Right cardiac atrium (tissue), 5 donors: Measurements from ENCODE around the gene BRWD1. TPM values are rescaled to one million over a fixed set of nuclear protein-coding genes. Genes with fewer than 3 reads are reported as not detected.

Source experiments
- ATAC-seq, 2 donors: fragments of 200-7000 bp; cut with Tn5 transposase; one replicate each; pipeline versions ENCODE4 v1.8.0 to v1.9.1; 2020; ENCODE audit warnings: moderate library complexity in 2 of 2, mild to moderate bottlenecking in 1 of 2
- DNase-seq, 3 donors: peaks; one replicate each; pipeline ENCODE4 v3.0.0-alpha.2; 2020
- H3K27ac ChIP-seq: one replicate; pipeline ENCODE4 v1.5.1; 2013; ENCODE audit warnings: mild to moderate bottlenecking, low read length, control low read depth, moderate library complexity
- H3K27me3 ChIP-seq: one replicate; pipeline ENCODE4 v1.6.1; 2013; ENCODE audit not compliant: control insufficient read depth, insufficient read depth
- H3K4me1 ChIP-seq: one replicate; pipeline ENCODE4 v1.6.1; 2013; ENCODE audit warnings: low read length; ENCODE audit not compliant: control insufficient read depth, insufficient read depth
- H3K4me3 ChIP-seq: one replicate; pipeline ENCODE4 v1.5.1; 2013; ENCODE audit warnings: low read length, control low read depth
- H3K9me3 ChIP-seq: one replicate; pipeline ENCODE4 v1.6.1; 2013; ENCODE audit warnings: low read length; ENCODE audit not compliant: control insufficient read depth
- WGBS: extraction: QIAGEN DNeasy Blood & Tissue Kit; methylation state at CpG from one replicate; pipeline ENCODE4 v1.1.7; 2013; 5-methylcytosine and 5-hydroxymethylcytosine counted together
- intact Hi-C, 4 donors: fragments of 100-400 bp; cut with DNase I; formaldehyde crosslinking; loops; one replicate each; pipeline versions ENCODE4 v1.11.0 to v1.14.0; 2022 to 2023
- polyA plus RNA-seq: library from polyadenylated mRNA; stranded (reverse); fragments of 200-250 nt; gene quantifications from one replicate; pipeline ENCODE4 v1.2.3, GENCODE V29; 2013
- total RNA-seq, 4 donors: library from RNA; stranded (reverse); fragmentation: NEBNext Ultra II Directional; extraction: Animal tissue kit (Norgen Biotek cat#: 25700); gene quantifications; one replicate each; pipeline ENCODE4 v1.2.1, GENCODE V29; 2021
- donor health status: healthy with polysubstance abuse.
- donor health status: DM: no; HTN: yes; CAD: no.
- donor health status: DM: no; HTN: no; CAD: no.
- donor health status: DM: no; HTN: yes; CAD: no; lungs with severe emphysema.
- donor health status: DM: yes; HTN: yes; CAD: no.

The BRWD1 gene
- total and polyA plus RNA-seq, 5 donors, result 13.4 to 36.9 (median 31.3) TPM

- intact Hi-C loops, result loop anchor here in 1 of 4 donors (10.0 kb wide), 1 partner anchor 163 kb away; the partner anchor contains the start of gene LCA5L
- Histone ChIP-seq H3K27me3 (no peaks in the 10 kb centered on the region), H3K27ac (no peak overlapping the region), H3K4me1 (no peaks in the 10 kb centered on the region), H3K9me3 (no peaks in the 10 kb centered on the region), H3K4me3 (no peak overlapping the region)
- DNase-seq (no peak), ATAC-seq (no peak)
- WGBS, result 95% methylated on average over 6 of the region's 6 CpGs
These were observed 31.6 kb downstream of the BRWD1 start for GRCh38 chr21:39281853-39282252.

GRCh38 chr21:39281207-39281606, 32.2 kb downstream of the BRWD1 start:
- H3K4me1 ChIP-seq, result no peaks in the 10 kb centered on the region
- DNase-seq (no peak), ATAC-seq (no peak)
- H3K27me3 ChIP-seq, result no peaks in the 10 kb centered on the region
- intact Hi-C loops, result loop anchor here in 1 of 4 donors (10.0 kb wide), 1 partner anchor 164 kb away; the partner anchor contains the start of gene LCA5L
- no peaks in the 10 kb centered on the region for H3K9me3 ChIP-seq
- 95% methylated on average over 8 of the region's 8 CpGs for WGBS
- H3K27ac ChIP-seq, result no peak overlapping the region
- H3K4me3 ChIP-seq, result no peak overlapping the region

- Histone ChIP-seq H3K27me3 (no peaks in the 10 kb centered on the region), H3K4me1 (no peaks in the 10 kb centered on the region), H3K9me3 (no peaks in the 10 kb centered on the region), H3K27ac (no peak overlapping the region), H3K4me3 (no peak overlapping the region)
- intact Hi-C loops, result no loop called here
- 91% methylated on average over 2 of the region's 2 CpGs for whole genome bisulfite sequencing
- no peak for ATAC-seq
- DNase-seq, result no peak
These were observed 43.8 kb downstream of the BRWD1 start for GRCh38 chr21:39269620-39270019.

- no peaks in the 10 kb centered on the region for H3K27me3 ChIP-seq
- no peak for ATAC-seq
- 34% methylated on average over 2 of the region's 2 CpGs for WGBS
- H3K4me1 ChIP-seq, result no peaks in the 10 kb centered on the region
- H3K27ac ChIP-seq, result no peak overlapping the region
- no peak for DNase-seq
- H3K4me3 ChIP-seq, result no peak overlapping the region
- intact Hi-C loops, result no loop called here
- no peaks in the 10 kb centered on the region for H3K9me3 ChIP-seq
These were observed 47.8 kb downstream of the BRWD1 start for GRCh38 chr21:39265603-39266002.

GRCh38 chr21:39263372-39263771, 50.1 kb downstream of the BRWD1 start:
- intact Hi-C loops, result no loop called here
- DNase-seq (no peak), ATAC-seq (no peak)
- Histone ChIP-seq H3K27ac (no peak overlapping the region), H3K27me3 (no peaks in the 10 kb centered on the region), H3K4me1 (no peaks in the 10 kb centered on the region), H3K9me3 (no peaks in the 10 kb centered on the region), H3K4me3 (no peak overlapping the region)
- WGBS, result 97% methylated on average over 2 of the region's 2 CpGs

- ATAC-seq (no peak), DNase-seq (no peak)
- no peak overlapping the region for H3K27ac ChIP-seq
- no peaks in the 10 kb centered on the region for H3K27me3 ChIP-seq
- H3K4me3 ChIP-seq, result no peak overlapping the region
- H3K9me3 ChIP-seq, result no peaks in the 10 kb centered on the region
- intact Hi-C loops, result no loop called here
- H3K4me1 ChIP-seq, result no peaks in the 10 kb centered on the region
- 82% methylated on average over 4 of the region's 4 CpGs for WGBS
These were observed 55.2 kb downstream of the BRWD1 start for GRCh38 chr21:39258207-39258606.

GRCh38 chr21:39251326-39251725, 62.1 kb downstream of the BRWD1 start:
- Histone ChIP-seq H3K4me1 (no peaks in the 10 kb centered on the region), H3K27ac (no peak overlapping the region), H3K27me3 (no peaks in the 10 kb centered on the region), H3K9me3 (no peaks in the 10 kb centered on the region), H3K4me3 (no peak overlapping the region)
- DNase-seq (no peak), ATAC-seq (no peak)
- intact Hi-C loops, result no loop called here
- WGBS, result 68% methylated on average over 3 of the region's 3 CpGs

- Histone ChIP-seq H3K27ac (no peak overlapping the region), H3K27me3 (no peaks in the 10 kb centered on the region), H3K9me3 (no peaks in the 10 kb centered on the region), H3K4me3 (no peak overlapping the region), H3K4me1 (no peaks in the 10 kb centered on the region)
- intact Hi-C loops, result no loop called here
- WGBS, result 97% methylated on average over 1 of the region's 1 CpG
- no peak for ATAC-seq
- DNase-seq, result no peak
These were observed 75.2 kb downstream of the BRWD1 start for GRCh38 chr21:39238275-39238674.

- intact Hi-C loops, result no loop called here
- Histone ChIP-seq H3K4me3 (no peak overlapping the region), H3K4me1 (no peaks in the 10 kb centered on the region), H3K27ac (no peak overlapping the region), H3K9me3 (no peaks in the 10 kb centered on the region), H3K27me3 (no peaks in the 10 kb centered on the region)
- WGBS, result 89% methylated on average over 3 of the region's 3 CpGs
- ATAC-seq (no peak), DNase-seq (no peak)
These were observed 80.6 kb downstream of the BRWD1 start for GRCh38 chr21:39232861-39233291.

- Histone ChIP-seq H3K27me3 (no peaks in the 10 kb centered on the region), H3K27ac (no peak overlapping the region), H3K9me3 (no peaks in the 10 kb centered on the region), H3K4me1 (peaks cover 3% of the 10 kb centered on the region), H3K4me3 (no peak overlapping the region)
- WGBS, result 97% methylated on average over 3 of the region's 3 CpGs
- ATAC-seq, result no peak
- intact Hi-C loops, result no loop called here
- DNase-seq, result no peak
These were observed 88.5 kb downstream of the BRWD1 start for GRCh38 chr21:39224930-39225329.

GRCh38 chr21:39221997-39222486, 91.4 kb downstream of the BRWD1 start:
- H3K9me3 ChIP-seq, result no peaks in the 10 kb centered on the region
- H3K27ac ChIP-seq, result no peak overlapping the region
- no peak overlapping the region for H3K4me3 ChIP-seq
- intact Hi-C loops, result no loop called here
- H3K27me3 ChIP-seq, result no peaks in the 10 kb centered on the region
- peaks cover 3% of the 10 kb centered on the region for H3K4me1 ChIP-seq
- WGBS, result 71% methylated on average over 3 of the region's 3 CpGs
- no peak for ATAC-seq
- DNase-seq, result no peak
